NCI-H2107 treated with DMSO at 0.1 percent for 48 hours (cell line): Measurements from ENCODE around the gene ARSG.

Source experiments
- DNase-seq: peaks from one replicate; lab custom pipeline; 2025; ENCODE audit not compliant: unreplicated experiment; lab: John Stamatoyannopoulos, UW

ARSG gene

GRCh38 chr17:68424203-68424602, 132.9 kb downstream of the ARSG start:
- DNase-seq = no peak

- DNase-seq = peak; percentile 76
These were observed 133.6 kb downstream of the ARSG start for GRCh38 chr17:68424861-68425260.

GRCh38 chr17:68425979-68426378, 134.7 kb downstream of the ARSG start:
- no peak for DNase-seq

GRCh38 chr17:68427575-68427974, 136.3 kb downstream of the ARSG start:
- no peak for DNase-seq

- peak; percentile 49 for DNase-seq
These were observed 137.3 kb downstream of the ARSG start for GRCh38 chr17:68428498-68429172.

GRCh38 chr17:68429881-68430280, 138.6 kb downstream of the ARSG start:
- DNase-seq = no peak

- no peak for DNase-seq
These were observed 139.8 kb downstream of the ARSG start for GRCh38 chr17:68431045-68431608.

GRCh38 chr17:68431661-68432071, 140.4 kb downstream of the ARSG start:
- peak; percentile 9 for DNase-seq

- DNase-seq = no peak
These were observed 141.0 kb downstream of the ARSG start for GRCh38 chr17:68432086-68432864.

GRCh38 chr17:68433211-68433610, 141.9 kb downstream of the ARSG start:
- DNase-seq = no peak

- peak; percentile 55 for DNase-seq
These were observed 142.7 kb downstream of the ARSG start for GRCh38 chr17:68433911-68434508.

GRCh38 chr17:68435361-68435760, 144.1 kb downstream of the ARSG start:
- no peak for DNase-seq

- peak; percentile 86 for DNase-seq
These were observed 144.9 kb downstream of the ARSG start for GRCh38 chr17:68435876-68436842.

- no peak for DNase-seq
These were observed 146.9 kb downstream of the ARSG start for GRCh38 chr17:68437979-68438822.

- no peak for DNase-seq
These were observed 148.5 kb downstream of the ARSG start for GRCh38 chr17:68439656-68440290.

- DNase-seq = no peak
These were observed 149.2 kb downstream of the ARSG start for GRCh38 chr17:68440526-68440925.

GRCh38 chr17:68441070-68441770, 149.9 kb downstream of the ARSG start:
- DNase-seq = no peak

GRCh38 chr17:68443972-68444464, 152.7 kb downstream of the ARSG start:
- DNase-seq = no peak
